B cell (primary cell): ENCODE measurements around the gene ZNF547. TPM values are rescaled to one million over a fixed set of nuclear protein-coding genes. Genes with fewer than 3 reads are reported as not detected.

Source experiments
- ATAC-seq: fragments of 200-7000 bp; cut with Tn5 transposase; one replicate; pipeline ENCODE4 v1.10.0; 2021; ENCODE audit warnings: low read depth, mild to moderate bottlenecking, moderate number of reproducible peaks, moderate library complexity
- CTCF ChIA-PET: fragments of 350-600 bp; sonication (Branson Sonifier 250); formaldehyde crosslinking; loops from one replicate; lab custom pipeline; 2021; ENCODE audit warnings: antibody characterized with exemption, inconsistent platforms; lab: Charles Lee
- POLR2A ChIA-PET: fragments of 350-600 bp; sonication (Branson Sonifier 250); formaldehyde crosslinking; loops from one replicate; lab custom pipeline; 2021; ENCODE audit warnings: antibody characterized with exemption; lab: Charles Lee
- DNase-seq: peaks from one replicate; pipeline ENCODE4 v3.0.0; 2013
- H2AFZ ChIP-seq: 2 replicates; pipeline ENCODE4 v1.6.1; 2012; ENCODE audit warnings: mild to moderate bottlenecking, low read depth, low read length; ENCODE audit not compliant: insufficient read depth, poor library complexity, severe bottlenecking
- H3K27ac ChIP-seq, 2 donors: 1 replicate in 1 of 2; 2 replicates in 1 of 2; pipeline ENCODE4 v1.5.1; 2012 to 2013; ENCODE audit warnings: low read length in 2 of 2, mild to moderate bottlenecking in 2 of 2, moderate library complexity in 1 of 2
- H3K27me3 ChIP-seq, 4 experiments: fragments of 200-600 bp in 1 of 4; sonication (generic) in 1 of 4; replicated peaks in 1 of 4; 1 replicate in 2 of 4; 2 replicates in 2 of 4; pipeline versions ENCODE4 v1.6.1 to v1.7.0; 2013 to 2016; ENCODE audit warnings: low read length in 3 of 4, mild to moderate bottlenecking in 2 of 4, mixed read lengths in 1 of 4, moderate library complexity in 1 of 4; ENCODE audit not compliant: insufficient read depth in 4 of 4, control insufficient read depth in 3 of 4; ENCODE audit errors: control extremely low read depth in 1 of 4
- H3K36me3 ChIP-seq, 2 experiments: replicated peaks in 1 of 2; 1 replicate in 1 of 2; 2 replicates in 1 of 2; pipeline versions ENCODE4 v1.6.1 to v1.7.1; 2013; ENCODE audit warnings: low read length in 1 of 2; ENCODE audit not compliant: insufficient read depth in 2 of 2, control insufficient read depth in 1 of 2; ENCODE audit errors: control extremely low read depth in 1 of 2, extremely low read depth in 1 of 2
- H3K4me1 ChIP-seq, 2 donors: fragments of 200-600 bp in 1 of 2; sonication (generic) in 1 of 2; 1 replicate in 1 of 2; 2 replicates in 1 of 2; pipeline versions ENCODE4 v1.5.1 to v1.6.1; 2013 to 2017; ENCODE audit warnings: low read length in 2 of 2; ENCODE audit not compliant: control insufficient read depth in 2 of 2, insufficient read depth in 2 of 2
- H3K4me2 ChIP-seq: replicated peaks from 2 replicates; pipeline ENCODE3; 2012; ENCODE audit warnings: mild to moderate bottlenecking, low read depth, low read length; ENCODE audit not compliant: poor library complexity, severe bottlenecking
- H3K4me3 ChIP-seq, 5 experiments: fragments of 200-600 bp in 1 of 5; sonication (generic) in 1 of 5; 1 replicate in 3 of 5; 2 replicates in 2 of 5; pipeline versions ENCODE4 v1.5.1 to v1.7.0; 2011 to 2016; ENCODE audit warnings: low read length in 4 of 5, mild to moderate bottlenecking in 4 of 5, low read depth in 2 of 5, control low read depth in 1 of 5, moderate library complexity in 1 of 5; ENCODE audit not compliant: insufficient read depth in 1 of 5; ENCODE audit errors: control extremely low read depth in 1 of 5, extremely low read depth in 1 of 5
- H3K79me2 ChIP-seq: fragments of 200-600 bp; sonication (generic); one replicate; pipeline ENCODE4 v1.6.0; 2016; ENCODE audit warnings: low read length; ENCODE audit not compliant: control insufficient read depth, insufficient read depth
- H3K9ac ChIP-seq: fragments of 200-600 bp; sonication (generic); 2 replicates; pipeline ENCODE4 v1.6.1; 2017; ENCODE audit warnings: mild to moderate bottlenecking, low read length, moderate library complexity
- H3K9me3 ChIP-seq, 3 donors: one replicate each; pipeline versions ENCODE4 v1.6.1 to v1.7.1; 2013; ENCODE audit warnings: low read length in 2 of 3; ENCODE audit not compliant: control insufficient read depth in 2 of 3, insufficient read depth in 1 of 3; ENCODE audit errors: control extremely low read depth in 1 of 3
- H4K20me1 ChIP-seq: 2 replicates; pipeline ENCODE4 v1.6.0; 2012; ENCODE audit warnings: mild to moderate bottlenecking, low read length; ENCODE audit not compliant: insufficient read depth, control insufficient read depth, poor library complexity, severe bottlenecking
- H3K27ac Mint-ChIP-seq: one replicate; pipeline ENCODE4 v1.8.0; 2021; ENCODE audit warnings: mixed read lengths
- H3K27me3 Mint-ChIP-seq: one replicate; pipeline ENCODE4 v1.8.0; 2021; ENCODE audit warnings: mixed read lengths
- H3K4me1 Mint-ChIP-seq: one replicate; pipeline ENCODE4 v1.8.0; 2021; ENCODE audit warnings: mixed read lengths
- H3K4me3 Mint-ChIP-seq: one replicate; pipeline ENCODE4 v1.8.0; 2021; ENCODE audit warnings: mixed read lengths
- H3K9me3 Mint-ChIP-seq: one replicate; pipeline ENCODE4 v1.8.0; 2022; ENCODE audit warnings: mixed read lengths; ENCODE audit not compliant: insufficient read depth
- CTCF ChIP-seq: fragments of 200-600 bp; IDR thresholded peaks from one replicate; pipeline ENCODE4 v1.8.0; 2022; ENCODE audit warnings: antibody characterized with exemption, mild to moderate bottlenecking
- EZH2 ChIP-seq: IDR thresholded peaks from 2 replicates; pipeline ENCODE4 v1.6.1; 2012; ENCODE audit warnings: borderline replicate concordance, low read depth, mild to moderate bottlenecking, moderate library complexity, low read length; ENCODE audit not compliant: insufficient read depth, poor library complexity, severe bottlenecking
- WGBS: methylation state at CpG from one replicate; pipeline ENCODE4 v1.1.5; 2013; ENCODE audit warnings: missing lambda C conversion rate; ENCODE audit not compliant: insufficient coverage; 5-methylcytosine and 5-hydroxymethylcytosine counted together
- intact Hi-C: fragments of 100-400 bp; cut with micrococcal nuclease; formaldehyde crosslinking; loops from one replicate; pipeline ENCODE4 v1.10.0; 2022
- polyA plus RNA-seq: library from polyadenylated mRNA; depleted of rRNA; stranded (reverse); fragments of >200 nt; gene quantifications from 2 replicates; pipeline ENCODE4 v1.2.3, GENCODE V29; 2012
- total RNA-seq, 2 donors: library from RNA; stranded (reverse); fragments of 120-200 nt in 1 of 2; gene quantifications; 1 replicate in 1 of 2; 2 replicates in 1 of 2; pipeline versions ENCODE4 v1.2.3 to v1.2.4, GENCODE V29; 2013 to 2022

ZNF547 gene
- total and polyA plus RNA-seq, 2 donors (not counting 1 experiment from before 2014, with no cell fraction given), result 2.6 to 9.7 TPM

- H3K27me3 Mint-ChIP-seq, result no peaks in the 10 kb centered on the region
- Histone ChIP-seq H3K79me2 (peaks cover 59% of the 10 kb centered on the region), H3K9me3 (peaks cover 0 to 3% (median 0%) of the 10 kb centered on the region in 3 donors), H4K20me1 (peaks cover 5% of the 10 kb centered on the region), H3K4me3 (peak overlapping the region; percentile 65 to 93 (median 89)), H3K36me3 (peaks cover 0 to 12% of the 10 kb centered on the region in 2 experiments), H3K27me3 (no peaks in the 10 kb centered on the region), H3K4me1 (peaks cover 17 to 19% of the 10 kb centered on the region in 2 donors), H2AFZ (peak overlapping the region; percentile 93), H3K4me2 (peak overlapping the region; percentile 87), H3K9ac (peak overlapping the region; percentile 88), H3K27ac (peak overlapping the region; percentile 93)
- intact Hi-C loops, result loop anchor here (1.0 to 10.0 kb wide), 12 partner anchors 22 to 616 kb away; partner anchors contain the start of genes TRAPPC2B, ZNF17, ZNF264 and ZNF419
- peak overlapping the region; percentile 98 for H3K27ac Mint-ChIP-seq
- POLR2A ChIA-PET, result interaction anchor here (0.6 to 1.5 kb wide), 4 partner anchors 22 to 797 kb away, joined by 5 read pairs; partner anchors contain the start of genes ZNF154, ZNF17 and ZNF805
- CTCF ChIA-PET, result interaction anchor here (0.9 kb wide), 2 partner anchors 16 to 292 kb away, joined by 3 read pairs; no protein-coding TSS in a partner anchor
- H3K4me1 Mint-ChIP-seq, result peaks cover 31% of the 10 kb centered on the region
- TF ChIP-seq EZH2 (no peak), CTCF (no peak)
- no peaks in the 10 kb centered on the region for H3K9me3 Mint-ChIP-seq
- DNase-seq, result no peak
- ATAC-seq, result no peak
- 35% methylated on average over 6 of the region's 11 CpGs for WGBS
- H3K4me3 Mint-ChIP-seq, result peak overlapping the region; percentile 99
These were observed 25.9 kb downstream of the ZNF547 start for GRCh38 chr19:57389194-57389729.
